Right forelimb (tissue), 1 donor: ENCODE data around the gene CCDC198.

Source experiments
- DNase-seq: peaks from one replicate; pipeline ENCODE4 v3.0.0-alpha.2; 2018

The CCDC198 gene

DNA sequence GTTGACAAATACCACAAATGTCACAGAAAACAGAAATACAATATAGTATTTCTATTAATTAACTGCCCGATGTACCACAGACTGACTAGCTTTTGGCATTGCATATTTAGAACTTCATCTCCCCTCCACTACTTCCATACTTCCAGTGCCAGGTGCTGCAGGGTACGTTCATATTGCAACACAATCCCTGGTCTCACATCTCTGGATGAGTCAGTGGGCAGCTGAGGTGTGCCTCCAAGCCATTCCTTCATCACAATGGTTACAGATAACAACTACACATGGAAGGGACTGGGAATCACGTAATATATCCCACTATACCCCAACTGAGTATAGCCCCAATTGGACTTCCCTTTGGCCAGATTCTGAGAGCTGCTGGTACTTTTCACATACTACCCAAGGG lies 31.1 kb downstream of the CCDC198 start:
- no peak for DNase-seq

- DNase-seq = no peak
These were observed 31.8 kb downstream of the CCDC198 start for GRCh38 chr14:57461777-57462320.

DNA sequence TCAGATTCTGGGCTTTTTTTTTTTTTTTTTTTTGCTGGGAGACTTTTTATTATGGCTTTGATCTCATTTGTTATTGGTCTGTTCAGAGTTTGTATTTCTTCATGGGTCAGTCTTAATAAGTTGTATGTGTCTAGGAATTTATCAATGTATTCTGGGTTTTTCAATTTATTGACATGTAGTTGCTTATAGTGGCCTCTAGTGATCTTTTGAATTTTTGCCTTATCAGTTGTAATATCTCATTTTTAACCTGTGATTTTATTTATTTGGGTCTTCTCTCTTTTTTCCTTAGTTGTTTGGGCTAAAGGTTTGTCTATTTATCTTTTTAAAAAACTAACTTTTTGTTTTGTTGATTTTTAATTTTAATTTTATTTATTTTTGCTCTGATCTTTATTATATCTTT lies 57.7 kb downstream of the CCDC198 start:
- no peak for DNase-seq

GRCh38 chr14:57420986-57421385 lies 72.7 kb downstream of the CCDC198 start:
- DNase-seq = no peak

DNA sequence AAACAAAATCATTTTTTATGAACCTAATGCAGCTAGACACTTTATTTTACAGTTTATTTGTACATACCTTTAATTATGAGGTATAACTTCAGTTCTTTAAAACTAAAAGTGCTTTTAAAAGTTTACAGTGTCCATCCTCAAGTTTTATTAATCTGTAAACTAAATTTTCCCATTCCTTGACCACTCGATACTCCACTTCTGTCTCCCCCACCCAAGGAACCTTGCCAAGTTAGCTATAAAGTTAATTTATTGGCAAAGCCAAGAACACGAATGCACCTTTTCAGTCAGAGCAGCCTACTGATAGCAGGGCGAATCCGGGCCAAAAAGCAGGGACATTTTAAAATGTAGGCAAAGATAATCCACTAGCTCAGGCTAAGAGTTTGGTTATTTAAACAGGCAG lies 73.6 kb downstream of the CCDC198 start:
- no peak for DNase-seq
